Endodermal cell (in vitro differentiated cells): Measurements from ENCODE around the gene DVL2. TPM values are rescaled to one million over a fixed set of nuclear protein-coding genes. Genes with fewer than 3 reads are reported as not detected.

Source experiments
- DNase-seq: peaks from one replicate; pipeline ENCODE4 v3.0.0-alpha.2; 2017
- H3K27ac ChIP-seq: 2 replicates; pipeline ENCODE4 v1.5.1; 2013; ENCODE audit warnings: mild to moderate bottlenecking, low read depth, low read length, moderate library complexity
- H3K27me3 ChIP-seq: 2 replicates; pipeline ENCODE4 v1.6.1; 2013; ENCODE audit warnings: mild to moderate bottlenecking, low read length, moderate library complexity; ENCODE audit not compliant: insufficient read depth, control insufficient read depth, poor library complexity, severe bottlenecking
- H3K36me3 ChIP-seq: 2 replicates; pipeline ENCODE4 v1.7.0; 2013; ENCODE audit warnings: mild to moderate bottlenecking, low read length, moderate library complexity; ENCODE audit not compliant: control insufficient read depth, insufficient read depth
- H3K4me1 ChIP-seq: one replicate; pipeline ENCODE4 v1.7.0; 2013; ENCODE audit warnings: low read length; ENCODE audit not compliant: control insufficient read depth, insufficient read depth
- H3K4me3 ChIP-seq: 2 replicates; pipeline ENCODE4 v1.5.1; 2013; ENCODE audit warnings: mild to moderate bottlenecking, low read length, moderate library complexity
- H3K9ac ChIP-seq: 2 replicates; pipeline ENCODE4 v1.6.1; 2013; ENCODE audit warnings: mild to moderate bottlenecking, low read length, moderate library complexity; ENCODE audit not compliant: poor library complexity, severe bottlenecking; ENCODE audit errors: extremely low read depth
- H3K9me3 ChIP-seq: 2 replicates; pipeline ENCODE4 v1.6.1; 2013; ENCODE audit warnings: mild to moderate bottlenecking, low read length, moderate library complexity; ENCODE audit not compliant: control insufficient read depth
- H3K27ac Mint-ChIP-seq: 2 replicates; pipeline ENCODE4 v1.8.0; 2020; ENCODE audit warnings: mixed read lengths
- H3K27me3 Mint-ChIP-seq: 2 replicates; pipeline ENCODE4 v1.8.0; 2021; ENCODE audit warnings: mild to moderate bottlenecking, mixed read lengths; ENCODE audit not compliant: insufficient read depth
- H3K36me3 Mint-ChIP-seq: 2 replicates; pipeline ENCODE4 v1.8.0; 2020; ENCODE audit warnings: low read depth, mixed read lengths
- H3K4me1 Mint-ChIP-seq: 2 replicates; pipeline ENCODE4 v1.8.0; 2020; ENCODE audit warnings: mixed read lengths
- H3K4me3 Mint-ChIP-seq: 2 replicates; pipeline ENCODE4 v1.8.0; 2020; ENCODE audit warnings: mild to moderate bottlenecking, moderate library complexity, mixed read lengths
- H3K9me3 Mint-ChIP-seq: 2 replicates; pipeline ENCODE4 v1.8.0; 2020; ENCODE audit warnings: mild to moderate bottlenecking, mixed read lengths
- WGBS, 2 experiments: methylation state at CpG; one replicate each; pipeline versions ENCODE4 v1.1.5 to v1.1.7; 2013; ENCODE audit warnings: missing lambda C conversion rate in 2 of 2, mixed read lengths in 1 of 2; ENCODE audit not compliant: insufficient coverage in 1 of 2, insufficient read length in 1 of 2; 5-methylcytosine and 5-hydroxymethylcytosine counted together
- total RNA-seq, 2 donors: library from RNA; stranded (reverse); fragmentation: NEBNext Ultra II Directional in 1 of 2; extraction: Animal tissue kit (Norgen Biotek cat#: 25700) in 1 of 2; gene quantifications; 2 replicates in 1 of 2; 3 replicates in 1 of 2; pipeline ENCODE4 v1.2.1, GENCODE V29; 2021
- TF ChIP-seq, protein P1 (sequence below): fragments of 200-600 bp; sonication (generic); conservative IDR thresholded peaks from 2 replicates; pipeline ENCODE4 v1.5.0; 2021; ENCODE audit warnings: antibody characterized with exemption, mild to moderate bottlenecking

Gene DVL2
- total RNA-seq, 2 donors from 2014 or later: 98.2 to 116 TPM

DNA sequence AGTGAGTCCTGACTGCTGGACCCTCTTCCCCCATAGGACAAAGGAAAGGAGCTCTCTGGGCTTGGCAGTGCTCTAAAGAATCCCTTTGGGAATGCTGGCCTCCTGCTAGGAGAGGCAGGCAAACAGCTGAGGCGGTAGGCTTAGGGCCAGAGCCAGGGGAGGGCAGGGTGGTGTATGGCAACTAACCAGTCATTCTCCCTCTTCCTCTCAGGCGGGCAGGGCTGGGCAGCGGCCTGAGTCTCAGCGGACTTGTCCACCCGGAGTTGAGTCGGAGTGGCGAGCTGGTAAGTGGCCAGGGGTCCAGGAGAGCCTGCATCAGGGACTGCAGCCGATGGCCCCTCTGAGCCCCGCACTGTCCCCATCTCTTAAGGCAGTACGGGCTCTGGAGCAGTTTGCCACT, 10.2 kb downstream of the DVL2 start:
- Histone ChIP-seq H3K36me3 (peaks cover 67% of the 10 kb centered on the region), H3K4me3 (no peak overlapping the region), H3K27ac (no peak overlapping the region), H3K9ac (no peak overlapping the region), H3K9me3 (no peaks in the 10 kb centered on the region), H3K27me3 (no peaks in the 10 kb centered on the region), H3K4me1 (peaks cover 5% of the 10 kb centered on the region)
- no peak for DNase-seq
- H3K4me1 Mint-ChIP-seq: peaks cover 15% of the 10 kb centered on the region
- TF ChIP-seq, protein P1, sequence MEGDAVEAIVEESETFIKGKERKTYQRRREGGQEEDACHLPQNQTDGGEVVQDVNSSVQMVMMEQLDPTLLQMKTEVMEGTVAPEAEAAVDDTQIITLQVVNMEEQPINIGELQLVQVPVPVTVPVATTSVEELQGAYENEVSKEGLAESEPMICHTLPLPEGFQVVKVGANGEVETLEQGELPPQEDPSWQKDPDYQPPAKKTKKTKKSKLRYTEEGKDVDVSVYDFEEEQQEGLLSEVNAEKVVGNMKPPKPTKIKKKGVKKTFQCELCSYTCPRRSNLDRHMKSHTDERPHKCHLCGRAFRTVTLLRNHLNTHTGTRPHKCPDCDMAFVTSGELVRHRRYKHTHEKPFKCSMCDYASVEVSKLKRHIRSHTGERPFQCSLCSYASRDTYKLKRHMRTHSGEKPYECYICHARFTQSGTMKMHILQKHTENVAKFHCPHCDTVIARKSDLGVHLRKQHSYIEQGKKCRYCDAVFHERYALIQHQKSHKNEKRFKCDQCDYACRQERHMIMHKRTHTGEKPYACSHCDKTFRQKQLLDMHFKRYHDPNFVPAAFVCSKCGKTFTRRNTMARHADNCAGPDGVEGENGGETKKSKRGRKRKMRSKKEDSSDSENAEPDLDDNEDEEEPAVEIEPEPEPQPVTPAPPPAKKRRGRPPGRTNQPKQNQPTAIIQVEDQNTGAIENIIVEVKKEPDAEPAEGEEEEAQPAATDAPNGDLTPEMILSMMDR: no peak
- peak overlapping the region; percentile 11 for H3K27ac Mint-ChIP-seq
- H3K4me3 Mint-ChIP-seq: no peak overlapping the region
- H3K9me3 Mint-ChIP-seq: no peaks in the 10 kb centered on the region
- 93 to 98% methylated on average over 7 to 10 of the region's 10 CpGs for WGBS, 2 experiments
- peaks cover 66% of the 10 kb centered on the region for H3K36me3 Mint-ChIP-seq
- no peaks in the 10 kb centered on the region for H3K27me3 Mint-ChIP-seq

DNA sequence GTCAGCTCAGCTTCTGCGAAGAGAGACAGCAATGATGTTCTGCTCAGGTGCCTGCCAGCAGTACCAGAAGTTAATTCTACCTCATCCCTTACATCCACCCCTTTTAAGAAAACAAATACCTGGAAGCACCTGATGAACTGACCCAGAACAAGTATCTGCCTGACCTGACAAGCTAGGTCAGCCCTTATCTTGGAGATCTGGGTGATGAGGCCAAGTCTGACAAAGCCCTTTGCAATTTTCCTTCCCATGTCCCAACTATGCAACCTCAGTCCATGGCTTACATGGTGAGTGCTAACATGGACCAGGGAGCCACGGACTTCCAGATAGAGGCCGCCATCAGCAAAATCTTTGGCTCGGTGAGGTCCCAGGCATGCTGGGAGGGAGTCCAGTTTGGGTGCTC, 10.9 kb downstream of the DVL2 start:
- WGBS, 2 experiments: 97 to 100% methylated on average over 4 of the region's 4 CpGs
- Mint-ChIP-seq H3K4me3 (no peak overlapping the region), H3K36me3 (peaks cover 59% of the 10 kb centered on the region), H3K27ac (no peak overlapping the region), H3K27me3 (no peaks in the 10 kb centered on the region), H3K9me3 (no peaks in the 10 kb centered on the region), H3K4me1 (peaks cover 21% of the 10 kb centered on the region)
- H3K4me3 ChIP-seq: no peak overlapping the region
- TF ChIP-seq, protein P1: no peak
- H3K4me1 ChIP-seq: peaks cover 12% of the 10 kb centered on the region
- H3K36me3 ChIP-seq: peaks cover 60% of the 10 kb centered on the region
- H3K27me3 ChIP-seq: no peaks in the 10 kb centered on the region
- H3K9me3 ChIP-seq: no peaks in the 10 kb centered on the region
- H3K9ac ChIP-seq: no peak overlapping the region
- no peak for DNase-seq
- no peak overlapping the region for H3K27ac ChIP-seq

DNA sequence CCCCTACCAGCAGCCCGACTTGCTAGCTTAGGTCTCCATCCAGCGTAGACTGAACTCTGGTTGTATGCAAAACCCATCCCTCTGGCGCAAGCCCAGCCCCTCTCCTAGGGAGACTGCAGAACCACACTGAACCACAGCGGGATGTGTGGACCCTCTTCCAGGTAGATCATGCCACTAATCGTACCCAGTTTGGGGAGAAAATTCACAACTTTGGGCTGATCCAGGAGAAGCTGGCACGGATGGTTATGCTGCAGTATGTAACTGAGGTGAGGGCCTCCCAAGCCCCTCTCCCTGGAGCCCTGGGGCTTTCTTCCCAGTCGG, 11.4 kb downstream of the DVL2 start:
- WGBS, 2 experiments: 77 to 92% methylated on average over 6 to 7 of the region's 7 CpGs
- Histone ChIP-seq H3K27ac (no peak overlapping the region), H3K4me3 (no peak overlapping the region), H3K27me3 (no peaks in the 10 kb centered on the region), H3K36me3 (peaks cover 56% of the 10 kb centered on the region), H3K9me3 (no peaks in the 10 kb centered on the region), H3K4me1 (peaks cover 17% of the 10 kb centered on the region), H3K9ac (no peak overlapping the region)
- peaks cover 25% of the 10 kb centered on the region for H3K4me1 Mint-ChIP-seq
- peaks cover 55% of the 10 kb centered on the region for H3K36me3 Mint-ChIP-seq
- H3K27ac Mint-ChIP-seq: no peak overlapping the region
- TF ChIP-seq, protein P1: no peak
- DNase-seq: no peak
- no peaks in the 10 kb centered on the region for H3K27me3 Mint-ChIP-seq
- no peaks in the 10 kb centered on the region for H3K9me3 Mint-ChIP-seq
- no peak overlapping the region for H3K4me3 Mint-ChIP-seq
